Caco-2 (cell line): Measurements from ENCODE around the gene KDM2B. TPM values are rescaled to one million over a fixed set of nuclear protein-coding genes. Genes with fewer than 3 reads are reported as not detected.

ENCODE experiments used
- BruUV-seq: library from RNA; stranded (reverse); fragments of 400-500 nt; replicated peaks from 2 replicates; lab custom pipeline; 2021; lab: Mats Ljungman, UMichigan
- CTCF ChIA-PET: fragments of 300-600 bp; sonication (Branson Sonifier 250); formaldehyde crosslinking; loops from one replicate; lab custom pipeline; 2022; ENCODE audit warnings: antibody characterized with exemption; lab: Charles Lee
- POLR2A ChIA-PET: fragments of 300-600 bp; sonication (Branson Sonifier 250); formaldehyde crosslinking; loops from one replicate; lab custom pipeline; 2022; ENCODE audit warnings: antibody characterized with exemption; lab: Charles Lee
- DNase-seq, 2 experiments: peaks; one replicate each; pipeline versions ENCODE4 v3.0.0 to v3.0.0-alpha.2; 2020 to 2022
- H3K27me3 ChIP-seq: replicated peaks from 2 replicates; pipeline ENCODE4 v1.6.0; 2011; ENCODE audit warnings: low read length; ENCODE audit not compliant: control insufficient read depth, insufficient read depth
- H3K36me3 ChIP-seq: 2 replicates; pipeline ENCODE4 v1.5.1; 2011; ENCODE audit warnings: low read length; ENCODE audit not compliant: control insufficient read depth, insufficient read depth
- H3K4me1 ChIP-seq: fragments of 250-450 bp; sonication (Bioruptor Pico); 2 replicates; pipeline ENCODE4 v1.5.1; 2020; ENCODE audit warnings: mild to moderate bottlenecking
- H3K4me3 ChIP-seq: 2 replicates; pipeline ENCODE4 v1.5.1; 2011; ENCODE audit warnings: low read depth, mild to moderate bottlenecking, control low read depth, low read length
- H3K9me3 ChIP-seq: fragments of 250-450 bp; sonication (Bioruptor Pico); 2 replicates; pipeline ENCODE4 v1.5.1; 2020; ENCODE audit warnings: mild to moderate bottlenecking, moderate library complexity
- H3K27ac Mint-ChIP-seq: one replicate; pipeline ENCODE4 v1.8.0; 2022; ENCODE audit warnings: mixed read lengths; ENCODE audit not compliant: unreplicated experiment
- H3K27me3 Mint-ChIP-seq: one replicate; pipeline ENCODE4 v1.8.0; 2022; ENCODE audit warnings: mixed read lengths; ENCODE audit not compliant: insufficient read depth, unreplicated experiment
- H3K36me3 Mint-ChIP-seq: one replicate; pipeline ENCODE4 v1.8.0; 2022; ENCODE audit warnings: mild to moderate bottlenecking, mixed read lengths; ENCODE audit not compliant: insufficient read depth, unreplicated experiment
- H3K4me1 Mint-ChIP-seq: one replicate; pipeline ENCODE4 v1.8.0; 2022; ENCODE audit warnings: low read depth, mixed read lengths; ENCODE audit not compliant: unreplicated experiment
- H3K4me3 Mint-ChIP-seq: one replicate; pipeline ENCODE4 v1.8.0; 2022; ENCODE audit warnings: mild to moderate bottlenecking, moderate library complexity, mixed read lengths; ENCODE audit not compliant: unreplicated experiment
- H3K9me3 Mint-ChIP-seq: one replicate; pipeline ENCODE4 v1.8.0; 2022; ENCODE audit warnings: mixed read lengths; ENCODE audit not compliant: unreplicated experiment
- intact Hi-C: fragments of 100-400 bp; cut with micrococcal nuclease; formaldehyde crosslinking; loops from one replicate; pipeline ENCODE4 v1.10.0; 2022; ENCODE audit not compliant: unreplicated experiment
- total RNA-seq: library from RNA; stranded (reverse); gene quantifications from 2 replicates; pipeline ENCODE4 v1.2.3, GENCODE V29; 2022
- TF ChIP-seq, protein P1 (sequence below), 2 experiments: fragments of 200-600 bp in 1 of 2; IDR thresholded peaks; 1 replicate in 1 of 2; 2 replicates in 1 of 2; pipeline versions ENCODE4 v1.5.1 to v1.8.0; 2011 to 2022; ENCODE audit warnings: antibody characterized with exemption in 1 of 2, control low read depth in 1 of 2, inconsistent platforms in 1 of 2, low read depth in 1 of 2, low read length in 1 of 2, mild to moderate bottlenecking in 1 of 2, moderate library complexity in 1 of 2; ENCODE audit not compliant: insufficient read depth in 1 of 2, severe bottlenecking in 1 of 2, unreplicated experiment in 1 of 2

Gene KDM2B
- total RNA-seq, 1 experiment from 2014 or later, result 48.4 TPM

DNA sequence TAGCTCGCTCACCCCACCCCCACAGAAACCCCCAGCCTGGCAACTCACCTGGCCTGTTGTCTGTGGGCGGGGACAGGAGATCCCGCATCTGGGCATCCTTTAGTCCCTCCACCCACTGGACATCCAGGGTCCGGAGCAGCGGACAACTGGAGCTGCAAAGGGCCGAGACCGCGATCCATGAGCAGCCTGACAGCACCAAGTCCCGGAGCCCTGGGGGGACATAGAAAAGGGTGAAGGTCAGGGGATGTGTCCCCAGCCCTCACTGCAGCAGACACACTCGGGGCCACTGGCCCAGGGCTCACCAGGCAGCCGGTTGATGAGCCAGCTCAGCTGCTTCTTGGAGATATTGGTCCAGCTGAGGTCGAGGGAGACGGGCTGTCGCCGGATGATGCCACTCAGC is 140.1 kb downstream of the KDM2B start:
- Mint-ChIP-seq H3K4me3 (no peak overlapping the region), H3K9me3 (peaks cover 18% of the 10 kb centered on the region), H3K27ac (no peak overlapping the region), H3K36me3 (peaks cover 72% of the 10 kb centered on the region), H3K27me3 (no peaks in the 10 kb centered on the region), H3K4me1 (no peaks in the 10 kb centered on the region)
- TF ChIP-seq, protein P1, sequence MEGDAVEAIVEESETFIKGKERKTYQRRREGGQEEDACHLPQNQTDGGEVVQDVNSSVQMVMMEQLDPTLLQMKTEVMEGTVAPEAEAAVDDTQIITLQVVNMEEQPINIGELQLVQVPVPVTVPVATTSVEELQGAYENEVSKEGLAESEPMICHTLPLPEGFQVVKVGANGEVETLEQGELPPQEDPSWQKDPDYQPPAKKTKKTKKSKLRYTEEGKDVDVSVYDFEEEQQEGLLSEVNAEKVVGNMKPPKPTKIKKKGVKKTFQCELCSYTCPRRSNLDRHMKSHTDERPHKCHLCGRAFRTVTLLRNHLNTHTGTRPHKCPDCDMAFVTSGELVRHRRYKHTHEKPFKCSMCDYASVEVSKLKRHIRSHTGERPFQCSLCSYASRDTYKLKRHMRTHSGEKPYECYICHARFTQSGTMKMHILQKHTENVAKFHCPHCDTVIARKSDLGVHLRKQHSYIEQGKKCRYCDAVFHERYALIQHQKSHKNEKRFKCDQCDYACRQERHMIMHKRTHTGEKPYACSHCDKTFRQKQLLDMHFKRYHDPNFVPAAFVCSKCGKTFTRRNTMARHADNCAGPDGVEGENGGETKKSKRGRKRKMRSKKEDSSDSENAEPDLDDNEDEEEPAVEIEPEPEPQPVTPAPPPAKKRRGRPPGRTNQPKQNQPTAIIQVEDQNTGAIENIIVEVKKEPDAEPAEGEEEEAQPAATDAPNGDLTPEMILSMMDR (IDR thresholded peaks at IDR 0.05; ENCODE audit: insufficient read depth in 1 of 2, low read depth in 1 of 2, low read length in 1 of 2, severe bottlenecking in 1 of 2, unreplicated experiment in 1 of 2), result no peak
- no peak for DNase-seq
- no TSS peak for BruUV-seq
- CTCF ChIA-PET, result interaction anchor here (0.6 kb wide), 1 partner anchor 1153 kb away, joined by 4 read pairs; no protein-coding TSS in a partner anchor
- Histone ChIP-seq H3K27me3 (no peaks in the 10 kb centered on the region), H3K4me1 (no peaks in the 10 kb centered on the region), H3K36me3 (peaks cover 3% of the 10 kb centered on the region), H3K9me3 (peaks cover 6% of the 10 kb centered on the region; the same call in 1 of the 2 replicates), H3K4me3 (no peak overlapping the region)
- intact Hi-C loops, result no loop called here
- POLR2A ChIA-PET, result no interaction called here

DNA sequence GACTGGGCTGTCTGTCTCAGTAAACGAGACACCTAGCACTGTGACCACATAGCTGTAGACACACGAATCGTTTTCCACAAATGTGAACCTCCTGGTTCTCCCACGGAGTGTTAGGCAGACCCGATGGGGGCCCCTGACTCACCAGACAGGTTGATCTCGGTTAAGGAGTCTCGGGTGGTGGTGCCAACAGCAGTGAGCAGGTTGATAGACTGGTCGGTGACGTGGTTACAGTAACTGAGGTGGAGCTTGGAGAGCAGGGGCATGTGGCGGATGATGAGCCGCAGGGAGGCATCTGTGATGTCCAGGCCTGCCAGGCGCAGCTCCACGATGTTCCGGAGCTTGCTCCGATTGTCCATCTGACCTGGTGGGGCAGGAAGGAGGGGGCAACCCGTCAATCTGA is 141.1 kb downstream of the KDM2B start:
- peaks cover 82% of the 10 kb centered on the region for H3K36me3 Mint-ChIP-seq
- POLR2A ChIA-PET, result no interaction called here
- TF ChIP-seq, protein P1 (IDR thresholded peaks at IDR 0.05; ENCODE audit: insufficient read depth in 1 of 2, low read depth in 1 of 2, low read length in 1 of 2, severe bottlenecking in 1 of 2, unreplicated experiment in 1 of 2), result no peak
- intact Hi-C loops, result no loop called here
- no peak overlapping the region for H3K4me3 ChIP-seq
- no peak overlapping the region for H3K4me3 Mint-ChIP-seq
- no peak for DNase-seq
- no peaks in the 10 kb centered on the region for H3K4me1 ChIP-seq
- H3K9me3 Mint-ChIP-seq, result peaks cover 18% of the 10 kb centered on the region
- no peak overlapping the region for H3K27ac Mint-ChIP-seq
- CTCF ChIA-PET, result no interaction called here
- H3K9me3 ChIP-seq, result peaks cover 6% of the 10 kb centered on the region; the same call in 1 of the 2 replicates
- peaks cover 3% of the 10 kb centered on the region for H3K36me3 ChIP-seq
- no peaks in the 10 kb centered on the region for H3K27me3 Mint-ChIP-seq
- no TSS peak for BruUV-seq
- H3K27me3 ChIP-seq, result no peaks in the 10 kb centered on the region
- H3K4me1 Mint-ChIP-seq, result no peaks in the 10 kb centered on the region

DNA sequence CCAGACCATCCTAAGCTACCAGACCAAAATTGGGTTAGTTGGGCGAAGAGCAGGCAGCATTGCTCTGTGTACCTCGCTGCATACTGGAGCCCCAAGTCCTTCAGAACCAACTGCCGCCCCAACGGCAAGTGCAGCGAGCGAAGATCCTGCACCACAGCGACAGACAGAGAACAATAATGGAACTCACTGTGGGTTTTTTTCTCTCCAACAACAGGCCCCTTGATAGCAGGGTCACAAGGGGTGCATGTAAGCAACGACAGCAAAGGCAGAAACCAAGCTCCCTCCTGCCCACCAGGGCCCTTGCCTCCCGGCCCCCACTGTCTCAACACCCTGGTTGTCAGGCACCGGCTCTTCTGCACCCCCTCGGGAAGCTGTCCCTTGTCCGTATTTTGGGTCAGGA is 141.9 kb downstream of the KDM2B start:
- H3K4me3 ChIP-seq, result no peak overlapping the region
- no peak overlapping the region for H3K27ac Mint-ChIP-seq
- no peak for DNase-seq
- intact Hi-C loops, result no loop called here
- ChIA-PET POLR2A (no interaction called here), CTCF (no interaction called here)
- H3K36me3 Mint-ChIP-seq, result peaks cover 83% of the 10 kb centered on the region
- H3K27me3 ChIP-seq, result no peaks in the 10 kb centered on the region
- no TSS peak for BruUV-seq
- peaks cover 3% of the 10 kb centered on the region for H3K36me3 ChIP-seq
- H3K4me1 ChIP-seq, result no peaks in the 10 kb centered on the region
- peaks cover 18% of the 10 kb centered on the region for H3K9me3 Mint-ChIP-seq
- TF ChIP-seq, protein P1 (IDR thresholded peaks at IDR 0.05; ENCODE audit: insufficient read depth in 1 of 2, low read depth in 1 of 2, low read length in 1 of 2, severe bottlenecking in 1 of 2, unreplicated experiment in 1 of 2), result no peak
- H3K27me3 Mint-ChIP-seq, result no peaks in the 10 kb centered on the region
- H3K4me1 Mint-ChIP-seq, result no peaks in the 10 kb centered on the region
- no peak overlapping the region for H3K4me3 Mint-ChIP-seq
- H3K9me3 ChIP-seq, result peaks cover 6% of the 10 kb centered on the region; the same call in 1 of the 2 replicates
